ENCODE measurements around the gene PRR33. TPM values are rescaled to one million over a fixed set of nuclear protein-coding genes. Genes with fewer than 3 reads are reported as not detected.
A peak's percentile ranks its signal among the peaks of the same experiment; 100 is the strongest.

Gene PRR33
- total RNA-seq, 1 donor from 2014 or later, result not detected

GRCh38 chr11:1917523-1918435 is 26.1 kb upstream of the PRR33 start:
- H3K27me3 ChIP-seq (ENCODE audit: control insufficient read depth, insufficient read depth, low read length), result no peaks in the 10 kb centered on the region
- DNase-seq (ENCODE audit: low read depth), result no peak
- no peak overlapping the region for H3K4me3 ChIP-seq (ENCODE audit: low read depth, low read length)
- H3K36me3 ChIP-seq (ENCODE audit: control insufficient read depth, insufficient read depth, low read length), result no peaks in the 10 kb centered on the region
- no peak for FAIRE-seq
- peak; percentile 31 for TF ChIP-seq CTCF (IDR thresholded peaks at IDR 0.05; ENCODE audit: insufficient read depth, low read length, severe bottlenecking)

- Histone ChIP-seq H3K4me3 (ENCODE audit: low read depth, low read length) (no peak overlapping the region), H3K27me3 (ENCODE audit: control insufficient read depth, insufficient read depth, low read length) (no peaks in the 10 kb centered on the region), H3K36me3 (ENCODE audit: control insufficient read depth, insufficient read depth, low read length) (no peaks in the 10 kb centered on the region)
- TF ChIP-seq CTCF (IDR thresholded peaks at IDR 0.05; ENCODE audit: insufficient read depth, low read length, severe bottlenecking), result no peak
- FAIRE-seq (no peak), DNase-seq (ENCODE audit: low read depth) (no peak)
Observed at GRCh38 chr11:1916986-1917522, 25.4 kb upstream of the PRR33 start.

- FAIRE-seq, result peak; percentile 72
- DNase-seq (ENCODE audit: low read depth), result no peak
- no peak overlapping the region for H3K4me3 ChIP-seq (ENCODE audit: low read depth, low read length)
- H3K36me3 ChIP-seq (ENCODE audit: control insufficient read depth, insufficient read depth, low read length), result no peaks in the 10 kb centered on the region
- no peaks in the 10 kb centered on the region for H3K27me3 ChIP-seq (ENCODE audit: control insufficient read depth, insufficient read depth, low read length)
- no peak for TF ChIP-seq CTCF (IDR thresholded peaks at IDR 0.05; ENCODE audit: insufficient read depth, low read length, severe bottlenecking)
Observed at GRCh38 chr11:1916132-1916985, 24.7 kb upstream of the PRR33 start.

- FAIRE-seq, result peak; percentile 40
- no peak overlapping the region for H3K4me3 ChIP-seq (ENCODE audit: low read depth, low read length)
Observed at GRCh38 chr11:1915795-1916131, 24.1 kb upstream of the PRR33 start.

More at GRCh38 chr11:1915795-1916131, 24.1 kb upstream of the PRR33 start:
- no peak for TF ChIP-seq CTCF (IDR thresholded peaks at IDR 0.05; ENCODE audit: insufficient read depth, low read length, severe bottlenecking)
- Histone ChIP-seq H3K27me3 (ENCODE audit: control insufficient read depth, insufficient read depth, low read length) (no peaks in the 10 kb centered on the region), H3K36me3 (ENCODE audit: control insufficient read depth, insufficient read depth, low read length) (no peaks in the 10 kb centered on the region)
- no peak for DNase-seq (ENCODE audit: low read depth)

Measured in bronchial epithelial cell (primary cell).